Endothelial cell of umbilical vein (primary cell): ENCODE measurements around the gene GPR183. TPM values are rescaled to one million over a fixed set of nuclear protein-coding genes. Genes with fewer than 3 reads are reported as not detected.

Experiments
- BruUV-seq: library from RNA; stranded (reverse); fragments of 400-500 nt; replicated peaks from 2 replicates; lab custom pipeline; 2021; lab: Mats Ljungman, UMichigan
- CTCF ChIA-PET: fragments of 300-600, 350-600 bp; sonication (Branson Sonifier 250); formaldehyde crosslinking; loops from one replicate; lab custom pipeline; 2021; ENCODE audit warnings: antibody characterized with exemption, inconsistent platforms; lab: Charles Lee
- POLR2A ChIA-PET: fragments of 300-600, 350-600 bp; sonication (Branson Sonifier 250); formaldehyde crosslinking; loops from one replicate; lab custom pipeline; 2021; ENCODE audit warnings: antibody characterized with exemption, inconsistent platforms; lab: Charles Lee
- DNase-seq: peaks from one replicate; pipeline ENCODE4 v3.0.0-alpha.2; 2011; ENCODE audit warnings: low read depth, low spot score
- FAIRE-seq: peaks from 2 replicates; lab custom pipeline; 2011; peaks lifted over from hg19 to GRCh38; lab: Jason Lieb, UNC
- H2AFZ ChIP-seq: 2 replicates; pipeline ENCODE4 v1.6.0; 2012; ENCODE audit warnings: low read depth, low read length, control low read depth, inconsistent platforms
- H3K27ac ChIP-seq: 2 replicates; pipeline ENCODE4 v1.5.1; 2011; ENCODE audit warnings: low read depth, mild to moderate bottlenecking, control low read depth, low read length, moderate library complexity; ENCODE audit not compliant: insufficient read depth
- H3K27me3 ChIP-seq, 2 experiments: 2 replicates each; pipeline versions ENCODE4 v1.6.0 to v1.6.1; 2011; ENCODE audit warnings: low read length in 2 of 2, mixed read lengths in 1 of 2; ENCODE audit not compliant: control insufficient read depth in 2 of 2, insufficient read depth in 2 of 2
- H3K36me3 ChIP-seq, 2 experiments: 2 replicates in 1 of 2; 3 replicates in 1 of 2; pipeline ENCODE4 v1.5.1; 2011; ENCODE audit warnings: low read length in 2 of 2, mild to moderate bottlenecking in 1 of 2, moderate library complexity in 1 of 2; ENCODE audit not compliant: control insufficient read depth in 2 of 2, insufficient read depth in 2 of 2; ENCODE audit errors: extremely low read depth in 1 of 2
- H3K4me1 ChIP-seq: 3 replicates; pipeline ENCODE4 v1.5.1; 2011; ENCODE audit warnings: mild to moderate bottlenecking, low read length; ENCODE audit not compliant: control insufficient read depth, insufficient read depth; ENCODE audit errors: extremely low read depth
- H3K4me2 ChIP-seq: 2 replicates; pipeline ENCODE4 v1.6.1; 2011; ENCODE audit warnings: low read length, control low read depth, mixed read lengths; ENCODE audit not compliant: insufficient read depth
- H3K4me3 ChIP-seq, 3 experiments: fragments of 200-600 bp in 1 of 3; sonication (generic), shearing (Covaris generic) in 1 of 3; replicated peaks in 1 of 3; 2 replicates each; pipeline ENCODE4 v1.5.1; 2011 to 2016; ENCODE audit warnings: control low read depth in 3 of 3, low read length in 3 of 3, mild to moderate bottlenecking in 2 of 3, inconsistent platforms in 1 of 3, low read depth in 1 of 3, moderate library complexity in 1 of 3; ENCODE audit not compliant: insufficient read depth in 1 of 3
- H3K79me2 ChIP-seq: 2 replicates; pipeline ENCODE4 v1.6.0; 2012; ENCODE audit warnings: low read length, inconsistent platforms; ENCODE audit not compliant: control insufficient read depth, insufficient read depth
- H3K9ac ChIP-seq: replicated peaks from 2 replicates; pipeline ENCODE3; 2011; ENCODE audit warnings: low read length, control low read depth; ENCODE audit not compliant: insufficient read depth; ENCODE audit errors: extremely low read depth
- H3K9me1 ChIP-seq: replicated peaks from 3 replicates; pipeline ENCODE4 v1.6.0; 2011; ENCODE audit warnings: mild to moderate bottlenecking, low read length; ENCODE audit not compliant: control insufficient read depth, insufficient read depth; ENCODE audit errors: extremely low read depth
- H3K9me3 ChIP-seq: replicated peaks from 2 replicates; pipeline ENCODE4 v1.5.1; 2012; ENCODE audit warnings: low read length, inconsistent platforms; ENCODE audit not compliant: control insufficient read depth, insufficient read depth
- H4K20me1 ChIP-seq: replicated peaks from 2 replicates; pipeline ENCODE3; 2011; ENCODE audit warnings: mild to moderate bottlenecking, low read length; ENCODE audit not compliant: control insufficient read depth, insufficient read depth; ENCODE audit errors: extremely low read depth
- EZH2 ChIP-seq: IDR thresholded peaks from 2 replicates; pipeline ENCODE4 v1.6.1; 2012; ENCODE audit warnings: borderline replicate concordance, low read depth, mild to moderate bottlenecking, moderate library complexity, low read length, inconsistent platforms; ENCODE audit not compliant: severe bottlenecking
- FOS ChIP-seq: IDR thresholded peaks from 2 replicates; pipeline ENCODE4 v1.6.1; 2011; ENCODE audit warnings: mild to moderate bottlenecking, low read length, moderate library complexity, borderline replicate concordance; ENCODE audit not compliant: insufficient read depth
- GATA2 ChIP-seq: IDR thresholded peaks from 2 replicates; pipeline ENCODE4 v1.7.0; 2011; ENCODE audit warnings: low read depth, mild to moderate bottlenecking, moderate library complexity, mixed read lengths, low read length; ENCODE audit not compliant: insufficient read length, insufficient read depth
- JUN ChIP-seq: IDR thresholded peaks from 2 replicates; pipeline ENCODE4 v1.6.1; 2011; ENCODE audit warnings: borderline replicate concordance, low read depth; ENCODE audit not compliant: insufficient read length, insufficient read depth
- MYC ChIP-seq: IDR thresholded peaks from one replicate; pipeline ENCODE4 v1.6.1; 2011; ENCODE audit warnings: mild to moderate bottlenecking, low read depth, low read length
- POLR2A ChIP-seq: IDR thresholded peaks from 2 replicates; pipeline ENCODE4 v1.6.1; 2012; ENCODE audit warnings: low read depth, mild to moderate bottlenecking, control low read depth, low read length
- POLR2AphosphoS5 ChIP-seq: IDR thresholded peaks from 2 replicates; pipeline ENCODE4 v1.6.1; 2012; ENCODE audit warnings: low read depth, mild to moderate bottlenecking, control low read depth, low read length, moderate library complexity; ENCODE audit not compliant: insufficient read depth
- dilution Hi-C: fragments of 300-500 bp; cut with MboI; formaldehyde crosslinking; loops from one replicate; pipeline ENCODE4 v1.15.0; 2019; ENCODE audit warnings: low sequenced_read_pairs; ENCODE audit not compliant: extremely low pct_ligation_motif_present
- intact Hi-C: fragments of 100-400 bp; cut with micrococcal nuclease; formaldehyde crosslinking; loops from one replicate; pipeline ENCODE4 v1.10.0; 2022
- polyA plus RNA-seq, 4 experiments: library from polyadenylated mRNA; depleted of rRNA in 3 of 4; stranded (reverse) in 3 of 4; unstranded in 1 of 4; fragments of >200 nt; gene quantifications; 2 replicates each; pipeline versions ENCODE4 v1.2.1 to v1.2.3, GENCODE V29; 2011 to 2012; ENCODE audit warnings: missing spikeins in 1 of 4
- total RNA-seq: library from RNA; stranded (reverse); gene quantifications from 2 replicates; pipeline ENCODE4 v1.2.3, GENCODE V29; 2021
- TF ChIP-seq, protein P1 (sequence below): IDR thresholded peaks from 2 replicates; pipeline ENCODE4 v1.6.1; 2011; ENCODE audit not compliant: insufficient read depth, insufficient read length
- TF ChIP-seq, protein P2 (sequence below), 2 donors: IDR thresholded peaks; 1 replicate in 1 of 2; 2 replicates in 1 of 2; pipeline ENCODE4 v1.5.1; 2011; ENCODE audit warnings: low read length in 2 of 2, mild to moderate bottlenecking in 2 of 2, moderate library complexity in 2 of 2, control low read depth in 1 of 2, inconsistent platforms in 1 of 2, low read depth in 1 of 2; ENCODE audit not compliant: insufficient read depth in 1 of 2; ENCODE audit errors: extremely low read depth in 1 of 2

The GPR183 gene
- total and polyA plus RNA-seq, 2 donors (not counting 3 experiments of a cell fraction or from before 2014, with no cell fraction given) = 0.23 TPM; not detected in 1

DNA sequence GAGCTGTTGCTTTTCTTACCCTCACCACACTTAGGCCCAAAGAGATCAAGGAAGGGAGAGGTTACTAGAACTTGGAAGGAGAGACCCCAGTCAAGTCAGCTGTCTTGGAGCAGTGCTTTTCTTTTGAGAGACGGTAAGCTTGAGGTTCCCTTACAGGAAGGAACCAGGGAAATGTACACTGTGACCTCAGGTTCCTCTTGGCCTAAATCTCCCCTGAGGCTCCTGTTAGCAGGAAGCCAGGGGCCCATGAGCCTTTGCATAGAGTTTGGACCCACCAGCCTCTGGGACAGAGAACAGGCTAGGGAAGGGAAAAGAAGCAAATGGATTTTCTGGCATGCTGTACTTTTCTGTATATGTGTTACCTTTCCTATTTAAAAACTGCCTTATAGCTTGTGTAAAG, 43.1 kb downstream of the GPR183 start:
- POLR2A ChIA-PET = no interaction called here
- FAIRE-seq (peak; percentile 43), DNase-seq (peak; percentile 19)
- Histone ChIP-seq H3K4me2 (peak overlapping the region; percentile 21), H3K27ac (peak overlapping the region; percentile 12), H3K4me1 (peaks cover 9% of the 10 kb centered on the region), H2AFZ (no peak overlapping the region), H3K36me3 (peaks cover 0 to 2% of the 10 kb centered on the region in 2 experiments), H3K27me3 (no peaks in the 10 kb centered on the region), H3K79me2 (no peaks in the 10 kb centered on the region), H3K9ac (no peak overlapping the region), H3K9me1 (no peaks in the 10 kb centered on the region), H3K4me3 (no peak overlapping the region), H3K9me3 (no peaks in the 10 kb centered on the region), H4K20me1 (no peaks in the 10 kb centered on the region)
- BruUV-seq = no TSS peak
- CTCF ChIA-PET = interaction anchor here (0.7 to 9.8 kb wide), 8 partner anchors 11 to 424 kb away, joined by 3 to 213 read pairs (median 3); partner anchors contain the start of gene UBAC2
- dilution Hi-C loops = loop anchor here (25.0 kb wide), 1 partner anchor 102 kb away; no protein-coding TSS in a partner anchor
- TF ChIP-seq POLR2A (no peak), JUN (no peak), FOS (no peak), GATA2 (no peak), MYC (no peak), EZH2 (no peak), POLR2AphosphoS5 (no peak)
- TF ChIP-seq, protein P1, sequence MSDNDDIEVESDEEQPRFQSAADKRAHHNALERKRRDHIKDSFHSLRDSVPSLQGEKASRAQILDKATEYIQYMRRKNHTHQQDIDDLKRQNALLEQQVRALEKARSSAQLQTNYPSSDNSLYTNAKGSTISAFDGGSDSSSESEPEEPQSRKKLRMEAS = no peak
- TF ChIP-seq, protein P2, sequence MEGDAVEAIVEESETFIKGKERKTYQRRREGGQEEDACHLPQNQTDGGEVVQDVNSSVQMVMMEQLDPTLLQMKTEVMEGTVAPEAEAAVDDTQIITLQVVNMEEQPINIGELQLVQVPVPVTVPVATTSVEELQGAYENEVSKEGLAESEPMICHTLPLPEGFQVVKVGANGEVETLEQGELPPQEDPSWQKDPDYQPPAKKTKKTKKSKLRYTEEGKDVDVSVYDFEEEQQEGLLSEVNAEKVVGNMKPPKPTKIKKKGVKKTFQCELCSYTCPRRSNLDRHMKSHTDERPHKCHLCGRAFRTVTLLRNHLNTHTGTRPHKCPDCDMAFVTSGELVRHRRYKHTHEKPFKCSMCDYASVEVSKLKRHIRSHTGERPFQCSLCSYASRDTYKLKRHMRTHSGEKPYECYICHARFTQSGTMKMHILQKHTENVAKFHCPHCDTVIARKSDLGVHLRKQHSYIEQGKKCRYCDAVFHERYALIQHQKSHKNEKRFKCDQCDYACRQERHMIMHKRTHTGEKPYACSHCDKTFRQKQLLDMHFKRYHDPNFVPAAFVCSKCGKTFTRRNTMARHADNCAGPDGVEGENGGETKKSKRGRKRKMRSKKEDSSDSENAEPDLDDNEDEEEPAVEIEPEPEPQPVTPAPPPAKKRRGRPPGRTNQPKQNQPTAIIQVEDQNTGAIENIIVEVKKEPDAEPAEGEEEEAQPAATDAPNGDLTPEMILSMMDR (IDR thresholded peaks at IDR 0.05; ENCODE audit: extremely low read depth in 1 of 2, insufficient read depth in 1 of 2, low read depth in 1 of 2, low read length in 2 of 2) = no peak
- intact Hi-C loops = loop anchor here (2.0 to 10.0 kb wide), 3 partner anchors 63 to 229 kb away; partner anchors contain the start of gene UBAC2
